ENCODE results near the gene FKBP5.

- TF ChIP-seq CTCF (IDR thresholded peaks at IDR 0.05) (no peak), POLR2A (IDR thresholded peaks at IDR 0.05) (no peak)
Measured at GRCh38 chr6:35729722-35730121, 41.0 kb upstream of the FKBP5 start.
